NCI-H1105 (cell line): ENCODE measurements around the gene C20orf144.

ENCODE experiments used
- DNase-seq: peaks from one replicate; lab custom pipeline; 2025; lab: John Stamatoyannopoulos, UW

Gene C20orf144

DNA sequence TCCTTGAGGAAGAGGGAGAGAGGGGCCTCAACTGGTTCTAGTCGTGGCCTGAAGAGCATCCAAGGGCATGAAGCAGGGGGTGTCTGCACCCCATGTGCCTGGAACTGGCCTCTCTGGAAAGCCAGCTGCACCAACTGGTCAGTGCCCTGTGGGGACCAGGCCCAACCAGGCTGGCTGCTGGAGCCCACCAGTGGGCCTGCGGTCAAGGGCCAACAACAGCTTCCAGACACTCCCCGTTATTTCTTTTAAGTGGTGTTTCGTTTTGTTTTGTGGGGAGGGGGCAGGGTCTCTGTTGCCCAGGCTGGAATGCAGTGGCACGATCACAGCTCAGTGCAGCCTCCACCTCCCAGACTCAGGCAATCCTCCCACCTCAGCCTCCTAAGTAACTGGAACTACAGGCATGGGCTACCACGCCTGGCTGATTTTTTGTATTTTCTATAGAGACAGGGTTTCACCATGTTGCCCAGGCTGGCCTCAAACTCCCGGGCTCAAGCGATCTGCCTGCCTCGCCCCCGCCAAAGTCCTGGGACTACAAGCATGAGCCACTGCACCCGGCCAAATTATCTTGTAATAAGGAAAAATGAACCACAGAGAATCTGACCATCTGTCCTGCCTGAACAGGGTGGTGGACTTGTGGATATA lies 11.9 kb upstream of the C20orf144 start:
- no peak for DNase-seq

DNA sequence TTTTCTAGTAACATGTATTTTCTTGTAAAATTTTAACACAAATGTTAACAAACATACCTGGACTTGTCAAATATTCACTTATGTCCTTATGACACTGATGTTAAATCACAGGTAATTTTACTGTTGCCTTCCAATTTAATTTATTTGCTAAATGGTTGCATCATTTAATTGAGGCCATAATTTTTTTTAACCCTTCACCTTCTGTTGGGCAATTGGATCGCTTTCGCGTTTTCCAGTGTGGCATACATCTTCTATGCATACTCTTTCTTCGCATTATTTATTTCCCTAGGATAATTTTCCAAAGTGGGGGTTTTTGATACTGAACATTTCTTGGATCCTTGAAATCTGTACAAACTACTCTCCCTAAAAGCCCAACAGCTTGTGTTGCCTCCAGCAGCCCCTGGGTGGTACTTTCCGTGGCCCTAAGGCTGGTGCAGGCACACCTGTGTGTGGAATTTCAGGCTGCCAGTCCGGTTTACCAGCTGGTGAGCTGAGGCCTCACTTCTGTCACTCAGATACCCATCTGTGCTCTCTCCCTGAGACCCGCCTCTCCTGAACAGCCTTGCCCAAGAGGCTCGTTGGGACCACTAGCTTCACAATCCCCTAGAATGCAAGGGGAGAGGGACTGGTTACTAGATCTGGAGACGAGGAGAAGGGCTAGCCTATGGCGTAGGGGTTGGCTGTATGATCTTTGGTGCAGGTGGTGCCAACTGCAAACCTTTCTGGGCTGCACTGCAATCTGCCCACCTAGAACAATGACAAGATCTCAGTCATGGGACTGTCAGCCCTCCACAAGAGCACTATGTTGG lies 11.2 kb upstream of the C20orf144 start:
- peak; percentile 48 for DNase-seq

DNA sequence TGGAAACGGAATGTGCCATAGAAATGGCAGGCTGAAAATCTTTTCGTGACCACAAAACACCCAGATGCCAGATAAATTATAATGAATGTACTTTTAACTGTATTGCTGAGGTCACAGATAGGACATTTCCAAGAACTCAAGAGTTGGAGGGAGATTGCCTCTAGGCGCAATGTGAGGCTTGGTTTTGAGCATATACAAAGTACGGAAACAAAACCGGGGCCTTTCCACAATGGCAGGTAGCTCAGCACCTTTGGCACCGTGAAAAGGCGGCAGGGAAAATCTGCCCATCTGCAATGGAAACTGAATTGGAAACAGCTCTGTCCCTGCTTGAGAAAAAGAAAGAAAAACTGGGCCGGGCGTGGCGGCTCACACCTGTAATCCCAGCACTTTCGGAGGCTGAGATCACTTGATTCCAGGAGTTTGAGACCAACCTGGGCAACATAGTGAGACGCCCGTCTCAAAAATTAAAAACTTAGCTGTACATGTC lies 10.5 kb upstream of the C20orf144 start:
- no peak for DNase-seq

DNA sequence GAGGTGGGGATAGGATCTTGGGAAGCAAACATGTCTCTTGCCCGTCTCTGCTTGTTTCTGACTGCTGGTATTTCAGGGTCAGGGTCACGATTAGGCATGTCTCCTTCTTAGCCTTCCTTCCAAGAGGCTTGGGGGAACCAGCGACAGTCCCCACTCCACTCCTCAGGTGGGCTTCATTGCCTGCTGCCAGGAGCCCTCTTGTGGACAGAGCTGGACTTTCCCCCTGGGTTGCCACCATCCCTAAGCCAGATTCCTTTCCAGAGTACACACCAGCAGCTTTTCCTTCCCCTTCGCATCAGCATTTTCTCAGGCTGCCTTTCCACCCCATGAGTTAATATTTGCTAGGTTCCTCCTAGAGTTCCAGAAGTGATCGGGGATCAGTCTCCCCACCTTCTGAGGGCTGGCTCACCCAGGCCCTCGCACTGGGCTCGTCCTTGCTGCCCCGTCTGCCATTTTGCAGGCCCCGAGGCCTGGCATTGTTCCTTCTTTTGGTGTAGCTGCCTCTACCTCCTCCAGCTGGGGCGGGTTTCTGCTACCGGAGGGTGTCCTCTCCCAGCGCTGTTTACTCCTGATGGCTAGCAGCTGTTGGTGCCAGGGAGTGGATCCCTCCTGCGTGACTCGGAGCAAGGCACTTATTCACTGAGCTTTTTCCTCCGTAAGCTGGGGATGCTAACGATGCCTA lies 8.8 kb upstream of the C20orf144 start:
- DNase-seq: peak; percentile 64

DNA sequence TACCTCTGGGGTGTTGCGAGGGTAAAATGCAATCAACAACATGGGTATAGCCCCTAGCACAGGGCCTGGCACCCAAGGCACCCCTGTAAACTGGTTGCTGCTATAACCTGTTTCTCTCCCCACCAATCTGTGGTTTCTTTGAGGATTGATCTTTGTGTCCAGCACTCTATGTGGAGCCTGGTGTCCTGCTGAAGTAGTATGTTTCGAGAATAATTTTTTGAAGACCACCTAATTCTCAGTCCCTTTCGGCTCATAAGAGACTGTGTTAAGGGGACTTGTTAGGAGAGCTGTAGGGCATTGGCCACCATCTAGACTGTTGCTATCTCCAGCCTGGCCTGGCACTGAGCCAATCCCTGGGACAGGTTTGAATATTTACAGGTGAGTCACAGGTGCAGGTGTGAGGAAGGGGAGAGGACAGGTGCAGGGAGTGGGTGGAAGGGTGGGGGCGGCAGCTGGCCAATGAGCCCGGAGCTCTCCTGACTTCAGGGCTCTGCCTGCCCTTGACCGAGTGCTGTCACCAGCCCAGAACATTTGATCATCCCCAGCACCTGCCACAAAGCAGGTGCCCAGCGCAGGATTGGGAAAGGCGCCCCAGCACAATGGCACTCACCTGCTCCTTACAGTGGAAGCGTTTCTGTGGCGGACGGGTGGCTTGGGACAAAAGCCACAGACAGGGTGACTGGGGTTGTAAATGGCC lies 8.1 kb upstream of the C20orf144 start:
- peak; percentile 99 for DNase-seq

DNA sequence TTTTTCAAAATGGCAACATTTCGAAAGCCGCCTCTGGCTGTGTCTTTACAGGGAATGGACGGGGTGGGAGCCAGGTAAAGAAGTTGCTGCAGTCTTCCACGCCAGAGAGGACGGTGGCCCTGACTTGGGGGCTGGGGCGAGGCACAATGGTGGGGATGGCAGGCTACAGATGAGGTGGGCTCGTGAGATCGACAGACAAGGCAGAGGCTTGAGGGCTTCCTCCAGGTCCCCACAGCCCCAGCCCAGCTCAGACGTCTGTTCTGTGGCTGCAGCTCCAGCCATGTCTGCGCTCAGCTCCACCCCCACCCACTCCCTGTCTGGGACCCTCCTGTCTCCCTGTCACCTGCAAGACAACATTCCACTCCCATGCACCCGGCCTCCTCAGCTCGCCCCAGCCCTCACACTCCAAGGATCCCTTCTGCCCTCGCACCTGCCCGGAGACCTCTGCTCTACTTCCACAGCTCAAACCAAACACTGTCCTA lies 7.4 kb upstream of the C20orf144 start:
- DNase-seq: peak; percentile 57

DNA sequence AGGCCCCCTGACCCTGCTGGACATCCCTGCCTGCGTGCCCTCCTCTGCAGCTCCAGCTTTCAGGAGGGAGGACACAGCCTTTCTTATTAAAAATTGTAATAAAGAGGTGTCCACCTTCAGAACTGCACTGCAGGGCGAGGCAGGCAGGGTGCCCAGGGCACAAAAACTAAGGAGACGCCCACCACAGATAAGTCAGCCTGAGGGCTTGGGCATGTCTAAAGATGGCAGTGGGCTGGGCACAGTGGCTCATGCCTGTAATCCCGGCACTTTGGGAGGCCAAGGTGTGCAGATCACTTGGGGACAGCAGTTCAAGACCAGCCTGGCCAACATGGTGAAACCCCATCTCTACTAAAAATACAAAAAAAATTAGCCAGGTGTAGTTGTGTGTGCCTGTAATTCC lies 7.0 kb upstream of the C20orf144 start:
- DNase-seq: no peak

DNA sequence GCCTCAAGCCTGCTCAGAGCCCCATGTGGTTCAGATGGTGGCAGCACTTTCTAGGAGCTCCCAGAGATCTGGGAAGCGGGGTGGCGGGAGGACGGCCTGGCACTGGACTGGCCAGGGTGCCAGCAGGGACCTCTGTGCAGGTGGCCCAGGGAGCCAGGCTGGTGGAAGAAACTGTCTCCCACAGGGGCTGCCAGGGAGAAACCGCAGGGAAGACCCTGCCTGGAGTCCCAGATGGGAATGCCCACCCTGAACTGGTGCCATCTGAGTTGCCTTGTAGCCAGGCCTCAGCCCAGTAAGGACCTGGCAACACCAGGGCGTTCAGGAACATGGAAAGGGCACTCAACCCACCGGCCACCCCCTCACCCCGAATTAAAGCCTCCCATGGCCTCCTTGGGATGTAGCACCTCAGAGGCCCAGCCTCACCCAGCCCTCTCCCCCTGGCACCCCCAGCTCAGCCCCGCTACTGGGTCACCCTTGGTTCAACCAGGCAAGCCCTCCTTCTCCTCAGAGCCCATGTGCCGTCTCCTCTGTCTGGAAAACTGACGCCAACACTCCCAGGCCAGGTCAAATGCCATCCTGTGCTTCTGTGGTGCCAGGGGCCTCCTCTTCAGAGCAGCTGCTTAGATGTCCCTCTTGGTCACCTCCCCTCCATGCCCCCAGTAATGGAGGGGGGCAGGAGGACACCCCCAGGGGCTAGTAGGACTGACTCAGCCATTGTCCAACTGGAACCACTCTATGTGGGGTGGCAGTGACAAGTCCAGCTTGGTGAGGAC lies 5.9 kb upstream of the C20orf144 start:
- DNase-seq: no peak

DNA sequence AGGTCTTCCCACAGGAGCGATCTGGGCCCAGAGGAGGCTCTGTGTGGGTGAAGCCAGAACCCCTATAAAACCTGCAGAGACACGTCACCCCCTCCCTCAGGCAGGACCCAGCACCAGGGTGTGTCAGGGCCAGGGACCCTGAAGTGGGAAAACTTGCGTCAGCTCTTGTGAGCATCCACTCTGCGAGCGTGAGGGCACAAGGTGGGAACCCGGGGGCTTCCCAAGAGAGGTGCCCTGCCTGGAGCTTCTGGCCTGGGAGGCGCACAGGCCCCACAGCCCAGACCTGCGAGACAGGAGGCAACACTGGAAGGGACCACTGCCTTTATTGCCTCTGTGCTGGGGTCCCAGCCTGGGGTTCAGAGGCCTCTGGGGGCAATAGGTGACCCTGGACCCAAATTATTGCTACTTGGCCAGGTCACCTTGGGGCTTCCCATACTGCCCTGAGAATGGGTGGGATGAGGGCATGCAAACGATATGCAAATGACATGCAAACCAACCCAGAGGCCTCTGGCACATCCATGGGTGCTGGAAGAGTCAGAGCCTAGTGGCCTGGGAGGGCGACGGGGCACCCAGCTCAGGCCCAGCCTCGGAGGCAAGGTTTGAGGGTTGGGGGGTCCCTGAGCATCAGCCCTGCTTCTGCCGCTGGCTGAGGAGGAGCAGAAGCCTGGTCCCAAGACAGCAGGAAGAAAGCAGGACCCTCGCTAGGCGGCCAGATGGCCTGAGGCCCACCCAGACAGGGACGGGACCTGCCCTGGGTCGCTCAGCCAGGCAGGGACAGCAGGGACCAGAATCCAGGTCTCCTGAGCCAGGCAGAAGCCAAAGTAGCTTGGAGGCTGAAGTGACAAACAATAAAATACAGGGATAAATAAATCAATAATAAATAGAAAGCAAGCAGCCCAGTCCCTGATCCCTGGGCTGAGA lies 5.1 kb upstream of the C20orf144 start:
- DNase-seq: no peak

DNA sequence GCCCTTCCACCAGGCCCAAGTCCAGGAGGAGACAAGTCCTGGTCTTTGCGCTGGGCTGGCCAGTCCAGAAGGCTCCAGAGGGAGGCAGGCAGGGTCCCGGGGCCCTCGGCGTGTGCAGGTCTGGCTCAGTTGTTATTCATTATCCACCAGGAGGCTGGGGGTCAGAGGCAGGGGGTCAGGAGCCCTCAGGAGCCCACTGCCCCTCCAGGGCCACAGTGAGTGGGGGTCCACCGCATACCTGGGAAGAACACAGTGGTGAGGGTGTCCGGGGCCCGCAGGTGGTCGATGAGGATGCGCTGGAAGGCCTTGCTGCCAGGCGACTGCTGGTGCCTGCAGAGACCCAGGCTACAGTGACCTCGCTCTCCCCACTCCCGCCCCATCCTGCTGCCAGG lies 4.4 kb upstream of the C20orf144 start:
- no peak for DNase-seq

DNA sequence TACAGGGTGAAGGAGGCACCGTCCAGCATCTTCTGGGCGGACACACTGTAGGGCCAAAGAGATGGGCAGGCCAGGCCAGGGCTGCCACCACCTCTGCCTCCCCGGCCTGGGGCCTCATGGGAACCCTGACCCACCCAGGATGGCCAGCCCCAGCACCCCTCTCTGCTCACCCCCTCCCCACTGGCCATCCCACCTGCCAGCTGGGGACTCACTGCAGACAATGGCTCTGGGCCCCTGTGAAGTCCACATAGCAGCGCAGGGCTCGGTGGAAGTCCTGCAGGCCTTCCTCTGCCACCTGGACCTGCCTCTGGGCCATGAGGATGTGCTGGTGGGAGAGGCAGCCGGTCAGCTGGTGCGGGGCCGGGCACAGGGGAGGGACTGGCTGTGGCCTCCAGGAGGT lies 3.6 kb upstream of the C20orf144 start:
- DNase-seq: no peak

DNA sequence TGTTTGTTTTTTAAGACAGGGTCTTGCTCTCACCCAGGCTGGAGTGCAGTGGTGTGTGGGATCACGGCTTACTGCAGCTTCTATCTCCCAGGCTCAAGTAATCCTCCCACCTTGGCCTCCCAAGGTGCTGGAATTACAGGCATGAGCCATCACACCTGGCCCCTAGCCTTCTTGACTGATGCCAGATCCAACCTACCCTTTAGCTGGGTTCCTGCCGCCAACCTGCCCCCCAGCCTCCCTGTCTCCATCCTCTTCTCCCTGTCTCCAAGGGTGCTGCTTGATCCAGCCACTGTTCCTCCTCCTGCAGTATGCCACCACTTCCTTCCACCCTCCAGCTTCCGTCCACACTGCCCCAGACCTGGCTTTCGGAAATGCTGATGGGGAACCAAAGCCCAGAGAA lies 3.2 kb upstream of the C20orf144 start:
- DNase-seq: no peak

DNA sequence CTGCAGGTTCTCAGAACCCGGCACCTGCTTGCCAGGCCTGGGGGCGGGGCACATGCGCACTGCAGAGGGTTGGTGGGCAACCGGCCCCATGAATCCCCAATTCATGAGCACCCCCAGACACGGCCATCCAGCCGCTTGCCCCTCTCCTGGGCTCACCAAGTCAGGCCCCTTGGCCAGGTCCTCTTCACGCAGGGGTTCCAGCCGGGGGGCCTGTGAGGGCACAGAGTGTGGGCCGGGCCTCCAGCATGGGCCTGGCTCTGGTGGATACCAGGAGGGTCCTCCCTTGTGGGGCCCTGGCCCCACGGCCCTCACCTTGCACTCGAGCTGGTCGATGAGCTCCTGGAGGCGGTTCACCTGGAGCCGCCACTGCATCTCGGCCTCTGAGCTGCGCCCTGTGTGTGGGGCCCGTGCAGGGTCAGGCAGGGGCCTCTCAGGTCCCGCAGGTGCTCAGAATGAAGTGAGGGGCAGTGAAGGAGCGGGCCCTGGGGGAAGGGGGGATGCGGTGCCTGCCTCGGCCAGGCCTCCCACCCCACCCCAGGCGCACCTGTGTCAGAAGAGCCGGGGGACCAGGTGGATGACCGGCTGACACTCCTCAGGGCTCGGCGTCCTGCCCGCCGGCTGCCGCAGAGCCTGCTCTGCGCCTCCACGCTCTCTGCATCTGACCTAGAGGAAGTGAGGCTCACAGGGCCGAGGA lies 2.6 kb upstream of the C20orf144 start:
- DNase-seq: no peak

DNA sequence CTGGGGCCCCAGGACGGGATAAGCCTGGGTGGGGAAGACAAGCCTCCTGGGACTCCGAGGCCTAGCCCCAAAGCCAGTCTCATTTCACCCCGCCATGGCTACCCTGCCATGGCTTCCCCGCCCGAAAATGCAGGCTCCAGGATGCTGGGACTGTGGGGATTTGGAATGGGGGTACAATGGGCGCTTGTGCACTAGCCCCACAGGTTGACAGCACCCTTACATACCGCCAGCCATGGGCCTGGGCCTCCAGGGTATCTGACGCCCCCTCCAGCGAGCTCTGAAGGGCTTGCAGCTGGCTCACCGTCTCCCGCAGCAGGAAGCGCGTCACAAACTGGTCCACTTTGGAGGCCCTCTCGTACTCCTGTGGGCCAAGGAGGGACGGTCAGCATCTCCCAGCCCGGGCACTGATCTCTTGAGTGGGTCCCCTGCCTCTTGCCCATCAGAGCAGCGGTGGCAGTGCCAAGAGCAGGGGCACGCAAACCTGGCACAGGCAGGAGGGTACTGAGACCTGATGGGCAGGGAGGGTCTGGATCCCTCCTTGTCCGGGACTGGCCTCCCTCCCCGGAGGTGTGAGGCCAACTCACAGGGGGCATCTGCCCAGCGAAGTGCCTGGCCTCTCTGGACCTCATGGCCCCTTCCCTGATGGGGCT lies 2.0 kb upstream of the C20orf144 start:
- DNase-seq: no peak

DNA sequence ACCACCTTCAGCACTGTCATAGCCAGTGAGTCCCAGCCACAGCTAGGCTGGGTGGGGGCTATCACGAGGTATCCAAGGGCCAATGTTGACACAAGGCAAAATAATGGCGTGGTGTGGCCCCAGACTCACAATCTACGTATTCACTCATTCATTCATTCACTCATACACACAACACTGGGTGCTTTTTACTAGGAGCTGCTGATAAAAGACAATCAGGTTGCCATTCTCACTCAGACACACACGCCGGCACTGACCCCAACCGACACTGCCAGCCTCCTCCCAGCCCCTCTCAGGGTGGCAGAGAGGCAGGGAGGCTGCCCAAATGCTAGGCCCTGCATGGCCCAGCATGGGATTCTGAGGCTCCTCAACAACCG lies 1.5 kb upstream of the C20orf144 start:
- no peak for DNase-seq

DNA sequence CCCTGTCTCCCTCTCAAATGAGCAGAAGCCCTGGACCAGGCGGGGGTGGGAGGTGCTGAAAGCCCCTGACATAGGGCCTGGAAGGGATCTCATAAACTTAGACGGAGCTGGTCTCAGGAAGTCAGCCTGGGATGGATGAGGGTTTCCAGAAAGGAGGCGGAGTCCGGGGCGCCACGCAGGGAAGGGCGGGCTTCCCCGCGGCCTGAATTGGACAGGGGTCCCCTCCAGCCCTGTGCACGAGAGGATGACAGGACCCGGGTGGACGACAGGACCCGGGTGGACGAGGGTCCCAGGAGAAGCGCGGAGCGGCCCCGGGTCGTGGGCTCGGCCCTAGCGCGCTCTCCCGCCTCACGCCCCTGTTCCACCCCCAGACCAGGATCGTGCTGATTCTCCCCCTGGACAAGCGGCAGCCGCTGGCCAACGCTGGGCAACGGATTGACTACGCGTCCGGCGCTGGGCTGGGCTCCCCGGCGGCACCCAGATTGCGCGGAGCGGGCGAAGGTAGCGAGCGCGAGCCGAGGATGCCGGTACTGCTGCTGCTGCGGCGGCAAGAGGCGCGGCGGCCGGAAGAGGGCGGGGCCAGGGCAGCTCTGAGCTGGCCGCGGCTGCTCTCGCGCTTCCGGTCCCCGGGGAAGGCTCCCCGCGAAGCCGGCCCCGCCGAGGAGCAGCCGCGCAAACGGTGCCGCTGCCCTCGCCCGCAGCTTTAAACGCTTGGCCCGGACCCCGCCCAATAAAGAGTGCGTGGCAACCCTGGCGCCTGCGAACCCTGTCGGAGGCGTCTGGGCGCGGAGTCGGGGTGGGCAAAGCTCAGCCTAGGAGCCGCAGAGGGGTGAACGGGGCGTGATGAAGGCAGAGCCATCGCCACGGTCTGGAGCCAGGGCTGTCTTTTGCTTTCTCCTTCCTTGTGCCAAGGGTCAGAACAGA lies 1.3 kb downstream of the C20orf144 start:
- DNase-seq: peak; percentile 82

DNA sequence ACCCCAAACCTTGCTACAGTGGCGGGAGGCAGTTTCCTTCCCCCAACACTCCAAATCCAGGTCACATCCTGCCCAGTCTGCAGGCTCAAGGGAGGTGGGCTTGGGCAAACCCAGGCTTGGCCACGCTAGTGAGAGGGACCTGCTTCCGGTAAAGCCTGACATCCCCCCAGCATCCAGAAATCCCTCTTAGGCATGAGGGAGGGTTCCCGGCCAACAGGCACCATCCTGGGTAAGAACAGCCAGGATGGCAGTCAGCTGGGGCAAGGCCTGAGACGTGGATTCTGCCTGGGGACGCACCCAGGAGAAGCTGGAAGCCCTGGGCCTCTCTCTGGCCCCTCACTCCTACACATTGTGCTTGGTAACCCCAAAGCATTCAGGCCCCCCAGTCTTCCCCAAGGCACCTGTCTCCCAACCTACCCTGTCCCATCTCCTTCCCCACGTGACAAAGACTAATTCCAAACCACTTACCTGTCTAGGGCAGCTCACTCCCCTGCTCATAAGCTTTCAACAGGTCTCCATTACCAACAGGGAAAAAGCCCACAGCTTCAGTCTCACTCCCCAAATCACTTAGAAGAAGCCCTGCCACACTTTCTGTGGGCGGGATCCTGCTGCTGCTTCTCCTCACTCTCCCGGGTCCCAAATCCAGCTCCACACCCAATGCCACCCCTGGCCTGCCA lies 2.1 kb downstream of the C20orf144 start:
- no peak for DNase-seq

DNA sequence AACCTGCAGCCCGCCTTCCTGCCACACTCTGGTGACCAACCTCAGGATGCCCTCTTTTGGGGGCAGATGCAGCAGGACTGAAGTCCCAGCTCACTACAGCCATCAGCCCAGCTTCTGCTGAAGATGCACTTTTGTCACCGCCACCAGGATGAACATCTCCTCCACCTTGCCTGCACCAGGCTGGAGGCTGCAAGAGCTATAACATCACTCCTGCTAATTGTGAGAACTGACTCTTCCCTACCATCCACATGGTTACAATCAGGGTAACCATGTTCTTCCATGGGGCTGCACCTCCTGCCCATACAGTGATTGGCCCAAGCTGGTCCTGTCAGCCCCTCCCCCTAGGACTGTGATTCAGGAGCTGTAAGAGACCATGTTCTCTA lies 2.6 kb downstream of the C20orf144 start:
- DNase-seq: no peak
